Stomach (tissue), 4 donors: ENCODE data around the gene PRPF6.

Experiments
- CTCF ChIP-seq, 7 experiments: fragments of 450-650 bp in 4 of 7; fragments of 200-600 bp in 3 of 7; sonication (generic) in 3 of 7; IDR thresholded peaks; one replicate each; pipeline ENCODE4 v1.5.1; 2016 to 2019; ENCODE audit warnings: antibody characterized with exemption in 7 of 7, control low read depth in 2 of 7, mild to moderate bottlenecking in 1 of 7
- EP300 ChIP-seq: sonication (generic); formaldehyde crosslinking; IDR thresholded peaks from one replicate; pipeline ENCODE4 v1.6.1; 2017; ENCODE audit warnings: antibody characterized with exemption
- POLR2A ChIP-seq, 4 donors: fragments of 450-650 bp; IDR thresholded peaks; one replicate each; pipeline ENCODE4 v1.6.1; 2016; ENCODE audit warnings: antibody characterized with exemption in 4 of 4, control low read depth in 2 of 4, mild to moderate bottlenecking in 1 of 4, moderate library complexity in 1 of 4
- POLR2AphosphoS5 ChIP-seq, 3 donors: sonication (generic); formaldehyde crosslinking; IDR thresholded peaks; one replicate each; pipeline ENCODE4 v1.6.1; 2016; ENCODE audit warnings: antibody characterized with exemption in 3 of 3

GRCh38 chr20:64001607-64002011 lies 20.7 kb downstream of the PRPF6 start:
- no peak for TF ChIP-seq CTCF (IDR thresholded peaks at IDR 0.05)
- TF ChIP-seq POLR2AphosphoS5 (IDR thresholded peaks at IDR 0.05): no peak
- no peak for TF ChIP-seq POLR2A (IDR thresholded peaks at IDR 0.05)
- no peak for TF ChIP-seq EP300
